Kidney (tissue), 14 donors: ENCODE results near the gene CCDC137. TPM values are rescaled to one million over a fixed set of nuclear protein-coding genes. Genes with fewer than 3 reads are reported as not detected.
A peak's percentile ranks its signal among the peaks of the same experiment; 100 is the strongest.

Source experiments
- DNase-seq, 5 donors: peaks; one replicate each; pipeline ENCODE4 v3.0.0-alpha.2; 2013 to 2020
- FAIRE-seq: peaks from 2 replicates; lab custom pipeline; 2012; peaks lifted over from hg19 to GRCh38; lab: Jason Lieb, UNC
- H3K27ac ChIP-seq, 2 donors: one replicate each; pipeline ENCODE4 v1.7.0; 2013; ENCODE audit warnings: low read depth in 2 of 2, low read length in 2 of 2, inconsistent platforms in 1 of 2
- H3K27me3 ChIP-seq: one replicate; pipeline ENCODE4 v1.7.1; 2013; ENCODE audit warnings: low read length, inconsistent platforms; ENCODE audit not compliant: control insufficient read depth, insufficient read depth
- H3K36me3 ChIP-seq, 3 donors: one replicate each; pipeline versions ENCODE4 v1.7.0 to v1.7.1; 2013; ENCODE audit warnings: low read length in 3 of 3, control low read depth in 1 of 3, inconsistent platforms in 1 of 3; ENCODE audit not compliant: insufficient read depth in 3 of 3, control insufficient read depth in 2 of 3
- H3K4me1 ChIP-seq, 3 donors: one replicate each; pipeline versions ENCODE4 v1.7.0 to v1.7.1; 2013; ENCODE audit warnings: low read length in 3 of 3, inconsistent platforms in 1 of 3, low read depth in 1 of 3; ENCODE audit not compliant: control insufficient read depth in 2 of 3, insufficient read depth in 2 of 3
- H3K4me3 ChIP-seq, 3 donors: one replicate each; pipeline versions ENCODE4 v1.7.0 to v1.8.1; 2013; ENCODE audit warnings: low read length in 3 of 3, control low read depth in 1 of 3, inconsistent platforms in 1 of 3
- H3K9ac ChIP-seq, 3 donors: one replicate each; pipeline versions ENCODE4 v1.7.0 to v1.7.1; 2013; ENCODE audit warnings: low read length in 3 of 3, control low read depth in 1 of 3, inconsistent platforms in 1 of 3
- H3K9me3 ChIP-seq, 3 donors: one replicate each; pipeline versions ENCODE4 v1.7.0 to v1.7.1; 2013; ENCODE audit warnings: low read length in 3 of 3, control low read depth in 1 of 3, inconsistent platforms in 1 of 3; ENCODE audit not compliant: control insufficient read depth in 2 of 3, insufficient read depth in 1 of 3
- CTCF ChIP-seq: IDR thresholded peaks from 3 replicates; pipeline ENCODE4 v1.5.1; 2012; ENCODE audit warnings: mild to moderate bottlenecking, moderate library complexity, borderline replicate concordance; ENCODE audit not compliant: insufficient read depth; ENCODE audit errors: extremely low read depth
- intact Hi-C: fragments of 100-400 bp; cut with DNase I; formaldehyde crosslinking; loops from one replicate; pipeline ENCODE4 v1.11.1; 2022
- polyA plus RNA-seq: library from polyadenylated mRNA; stranded (reverse); fragments of 350-450 nt; fragmentation: Illumina TruSeq; extraction: RNeasy Lipid Tissue Mini Kit (QIAGEN cat#74804); gene quantifications from one replicate; pipeline ENCODE4 v1.2.3, GENCODE V29; 2014; ENCODE audit warnings: low read depth, low replicate concordance; ENCODE audit not compliant: insufficient read depth
- total RNA-seq: library from RNA; stranded (reverse); fragmentation: NEBNext Ultra II Directional; extraction: Animal tissue kit (Norgen Biotek cat#: 25700); gene quantifications from one replicate; pipeline ENCODE4 v1.2.1, GENCODE V29; 2021
- donor health status: control.
- donor health status: control.
- donor health status: control.
- donor health status: control.
- donor health status: control.
- donor health status: DM: yes; HTN: yes; CAD: no.
- donor health status: Normal renal cell carcinoma (clear cell type).

Gene CCDC137
- total and polyA plus RNA-seq, 2 donors from 2014 or later, result 14.7 to 18.8 TPM

DNA sequence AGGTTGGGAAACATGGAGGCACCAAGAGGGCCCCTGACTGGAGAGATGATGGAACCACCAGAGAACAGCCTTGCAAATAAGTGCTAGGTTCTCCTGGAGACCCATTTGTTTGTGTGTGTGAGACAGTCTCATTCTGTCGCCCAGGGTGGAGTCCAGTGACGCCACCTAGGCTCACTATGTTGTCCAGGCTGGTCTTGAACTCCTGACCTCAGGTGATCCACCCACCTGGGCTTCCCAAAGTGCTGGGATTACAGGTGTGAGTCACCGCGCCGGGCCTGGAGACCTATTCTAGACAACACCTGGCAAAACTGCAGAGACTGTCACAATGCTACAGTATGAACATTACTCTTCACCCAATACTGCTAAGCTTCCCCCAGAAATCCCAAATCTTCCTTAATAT lies 31.1 kb upstream of the CCDC137 start:
- peak in 1 of 5 donors; percentile 24 for DNase-seq
- no peaks in the 10 kb centered on the region for H3K9me3 ChIP-seq
- intact Hi-C loops, result no loop called here
- no peak for TF ChIP-seq CTCF
- FAIRE-seq, result no peak
- peaks cover 0 to 9% (median 7%) of the 10 kb centered on the region in 3 donors for H3K4me1 ChIP-seq
- H3K27me3 ChIP-seq, result no peaks in the 10 kb centered on the region
- peak overlapping the region in 1 of 2 donors; percentile 77 for H3K27ac ChIP-seq
- H3K4me3 ChIP-seq, result peak overlapping the region in 2 of 3 donors; percentile 92 to 97
- H3K36me3 ChIP-seq, result peaks cover 0 to 2% (median 0%) of the 10 kb centered on the region in 3 donors
- peak overlapping the region in 1 of 3 donors; percentile 74 for H3K9ac ChIP-seq

DNA sequence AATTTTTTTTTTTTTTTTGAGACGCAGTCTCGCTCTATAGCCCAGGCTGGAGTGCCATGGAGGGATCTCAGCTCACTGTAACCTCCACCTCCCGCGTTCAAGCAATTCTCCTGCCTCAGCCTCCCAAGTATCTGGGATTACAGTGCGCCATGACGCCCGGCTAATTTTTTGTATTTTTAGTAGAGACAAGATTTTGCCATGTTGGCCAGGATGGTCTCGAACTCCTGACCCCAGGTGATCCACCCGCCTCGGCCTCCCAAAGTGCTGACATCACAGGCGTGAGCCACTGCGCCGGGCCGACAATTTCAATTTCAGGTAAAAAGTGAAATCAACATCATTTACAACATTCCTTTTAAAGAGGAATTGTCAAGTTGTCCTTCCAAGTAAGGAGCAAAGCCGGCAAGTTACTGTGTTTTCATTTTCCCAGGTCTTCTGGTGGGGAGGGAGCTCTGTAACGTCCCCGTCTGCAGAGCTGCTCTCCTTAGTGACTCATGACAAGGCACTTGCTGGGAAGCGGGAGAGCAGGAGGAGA lies 30.5 kb upstream of the CCDC137 start:
- H3K9me3 ChIP-seq, result no peaks in the 10 kb centered on the region

GRCh38 chr17:81636505-81637288 lies 29.8 kb upstream of the CCDC137 start, which contains the start of the genes NPLOC4 and TSPAN10:
Gene NPLOC4 (minus strand): TSS chr17:81637112. CDS start chr17:81636930, 182 bp downstream.
Gene TSPAN10 (plus strand): TSS chr17:81637196. CDS start chr17:81642413, 5,217 bp downstream.
- H3K36me3 ChIP-seq, result peaks cover 0 to 2% (median 0%) of the 10 kb centered on the region in 3 donors
- peak within 1 kb of the TSS; percentile 74 to 99 (median 83) for H3K9ac ChIP-seq
- TF ChIP-seq CTCF, result peak; percentile 10
- H3K9me3 ChIP-seq, result no peaks in the 10 kb centered on the region
- no peaks in the 10 kb centered on the region for H3K27me3 ChIP-seq
- peaks cover 0 to 9% (median 7%) of the 10 kb centered on the region in 3 donors for H3K4me1 ChIP-seq
- peak within 1 kb of the TSS; percentile 92 to 97 (median 97) for H3K4me3 ChIP-seq
- DNase-seq (peak; percentile 90 to 95 (median 93)), FAIRE-seq (no peak)
- peak within 1 kb of the TSS; percentile 77 to 87 for H3K27ac ChIP-seq
- intact Hi-C loops, result no loop called here

More for the DNA sequence above, 30.5 kb upstream of the CCDC137 start:
- peaks cover 0 to 9% (median 7%) of the 10 kb centered on the region in 3 donors for H3K4me1 ChIP-seq
- H3K27ac ChIP-seq, result peak overlapping the region; percentile 77 to 87
- peak overlapping the region; percentile 80 to 97 (median 92) for H3K4me3 ChIP-seq
- FAIRE-seq, result no peak
- H3K27me3 ChIP-seq, result no peaks in the 10 kb centered on the region
- H3K36me3 ChIP-seq, result peaks cover 0 to 2% (median 0%) of the 10 kb centered on the region in 3 donors
- intact Hi-C loops, result no loop called here
- TF ChIP-seq CTCF, result no peak
- peak in 1 of 5 donors; percentile 17 for DNase-seq
- peak overlapping the region; percentile 72 to 99 (median 74) for H3K9ac ChIP-seq
